GM18519 (cell line): Measurements from ENCODE around the gene CD81.

ENCODE experiments used
- ATAC-seq: cut with Tn5 transposase; IDR thresholded peaks from one replicate; pipeline ENCODE4 v1.9.1; 2021; ENCODE audit warnings: mild to moderate bottlenecking, moderate library complexity; ENCODE audit not compliant: unreplicated experiment, low FRiP score

The CD81 gene

GRCh38 chr11:2374456-2375201, 2.5 kb upstream of the CD81 start:
- ATAC-seq: no peak

GRCh38 chr11:2375341-2375853, 1.7 kb upstream of the CD81 start:
- ATAC-seq: no peak

- no peak for ATAC-seq
Measured at GRCh38 chr11:2375964-2376551, 1.1 kb upstream of the CD81 start.

- ATAC-seq: no peak
Measured at GRCh38 chr11:2377511-2378443, 667 bp downstream of the CD81 start.

GRCh38 chr11:2378527-2379210, 1.6 kb downstream of the CD81 start:
- ATAC-seq: no peak

- ATAC-seq: no peak
Measured at GRCh38 chr11:2379466-2380174, 2.5 kb downstream of the CD81 start.

- no peak for ATAC-seq
Measured at GRCh38 chr11:2380396-2380795, 3.3 kb downstream of the CD81 start.

GRCh38 chr11:2380807-2381350, 3.8 kb downstream of the CD81 start:
- no peak for ATAC-seq

GRCh38 chr11:2381494-2382128, 4.5 kb downstream of the CD81 start:
- ATAC-seq: no peak

- no peak for ATAC-seq
Measured at GRCh38 chr11:2382129-2382517, 5.0 kb downstream of the CD81 start.

GRCh38 chr11:2382936-2383851, 6.1 kb downstream of the CD81 start:
- no peak for ATAC-seq

- ATAC-seq: no peak
Measured at GRCh38 chr11:2383852-2384804, 7.0 kb downstream of the CD81 start.

- ATAC-seq: no peak
Measured at GRCh38 chr11:2385156-2386151, 8.3 kb downstream of the CD81 start.

GRCh38 chr11:2386591-2386990, 9.5 kb downstream of the CD81 start:
- ATAC-seq: no peak

GRCh38 chr11:2387266-2387987, 10.3 kb downstream of the CD81 start:
- ATAC-seq: no peak
